HEK293 (cell line): ENCODE data around the gene ADI1.

Experiments
- CTCF ChIA-PET: fragments of 350-600 bp; formaldehyde crosslinking; extraction: SDS; loops from one replicate; lab custom pipeline; 2021; ENCODE audit warnings: antibody characterized with exemption; lab: Yijun Ruan, JAX
- POLR2A ChIA-PET: fragments of 300-600 bp; formaldehyde crosslinking; extraction: SDS; loops from one replicate; lab custom pipeline; 2020; ENCODE audit warnings: antibody characterized with exemption, inconsistent platforms; lab: Yijun Ruan, JAX
- H3K27ac ChIP-seq: fragments of 200-500 bp; sonication (Bioruptor generic); 2 replicates; pipeline ENCODE4 v1.5.1; 2014; ENCODE audit warnings: low read depth, low read length, control low read depth, inconsistent platforms; ENCODE audit errors: extremely low read depth
- H3K36me3 ChIP-seq, 2 experiments: fragments of 200-500 bp in 1 of 2; sonication (Bioruptor generic) in 1 of 2; 1 replicate in 1 of 2; 2 replicates in 1 of 2; pipeline ENCODE4 v1.5.1; 2014 to 2017; ENCODE audit warnings: inconsistent platforms in 2 of 2, low read length in 2 of 2; ENCODE audit not compliant: control insufficient read depth in 2 of 2, insufficient read depth in 1 of 2
- H3K4me1 ChIP-seq: fragments of 200-500 bp; sonication (Bioruptor generic); 2 replicates; pipeline ENCODE4 v1.5.1; 2014; ENCODE audit warnings: mild to moderate bottlenecking, low read length, inconsistent platforms; ENCODE audit not compliant: control insufficient read depth, insufficient read depth
- H3K4me3 ChIP-seq: 2 replicates; pipeline ENCODE4 v1.5.1; 2011; ENCODE audit warnings: low read depth, mild to moderate bottlenecking, control low read depth, low read length, moderate library complexity
- H3K9me3 ChIP-seq: fragments of 200-500 bp; sonication (Bioruptor generic); 2 replicates; pipeline ENCODE4 v1.5.1; 2014; ENCODE audit warnings: low read depth, low read length, inconsistent platforms; ENCODE audit not compliant: control insufficient read depth, insufficient read depth
- EGR2 ChIP-seq: fragments of 450-650 bp; formaldehyde crosslinking; IDR thresholded peaks from 2 replicates; pipeline ENCODE4 v1.5.1; 2016; ENCODE audit warnings: low read depth, missing biosample characterization, missing genetic modification characterization
- GFI1B ChIP-seq: fragments of 450-650 bp; formaldehyde crosslinking; IDR thresholded peaks from 2 replicates; pipeline ENCODE4 v1.5.1; 2016; ENCODE audit warnings: missing biosample characterization, missing genetic modification characterization
- KLF1 ChIP-seq: fragments of 450-650 bp; formaldehyde crosslinking; IDR thresholded peaks from 2 replicates; pipeline ENCODE4 v1.5.1; 2016; ENCODE audit warnings: missing biosample characterization, missing genetic modification characterization
- KLF8 ChIP-seq: fragments of 450-650 bp; formaldehyde crosslinking; IDR thresholded peaks from 2 replicates; pipeline ENCODE4 v1.5.1; 2016; ENCODE audit warnings: missing biosample characterization, missing genetic modification characterization
- MEIS1 ChIP-seq: sonication (generic); formaldehyde crosslinking; IDR thresholded peaks from 2 replicates; pipeline ENCODE4 v1.8.1; 2022; ENCODE audit warnings: missing genetic modification reagents, mild to moderate bottlenecking, borderline replicate concordance
- PATZ1 ChIP-seq: fragments of 450-650 bp; formaldehyde crosslinking; IDR thresholded peaks from 2 replicates; pipeline ENCODE4 v1.5.1; 2016; ENCODE audit warnings: missing biosample characterization, missing genetic modification characterization
- SP7 ChIP-seq: fragments of 450-650 bp; formaldehyde crosslinking; IDR thresholded peaks from 2 replicates; pipeline ENCODE4 v1.5.1; 2016; ENCODE audit warnings: missing biosample characterization, missing genetic modification characterization
- ZBTB11 ChIP-seq: fragments of 450-650 bp; formaldehyde crosslinking; conservative IDR thresholded peaks from 2 replicates; pipeline ENCODE4 v1.5.1; 2016; ENCODE audit warnings: low read depth, missing biosample characterization, missing genetic modification characterization
- ZBTB20 ChIP-seq: fragments of 450-650 bp; formaldehyde crosslinking; IDR thresholded peaks from 2 replicates; pipeline ENCODE4 v1.5.1; 2016; ENCODE audit warnings: missing biosample characterization, missing genetic modification characterization
- ZBTB26 ChIP-seq: fragments of 450-650 bp; formaldehyde crosslinking; optimal IDR thresholded peaks from 2 replicates; pipeline ENCODE3; 2016; ENCODE audit warnings: missing biosample characterization, mild to moderate bottlenecking, missing genetic modification characterization
- ZEB2 ChIP-seq: fragments of 450-650 bp; formaldehyde crosslinking; IDR thresholded peaks from 2 replicates; pipeline ENCODE4 v1.5.1; 2016; ENCODE audit warnings: missing biosample characterization, missing genetic modification characterization
- ZFHX2 ChIP-seq: fragments of 450-650 bp; formaldehyde crosslinking; conservative IDR thresholded peaks from 2 replicates; pipeline ENCODE4 v1.5.1; 2016; ENCODE audit warnings: missing biosample characterization, missing genetic modification characterization
- ZNF140 ChIP-seq: fragments of 450-650 bp; formaldehyde crosslinking; IDR thresholded peaks from 2 replicates; pipeline ENCODE4 v1.5.1; 2016; ENCODE audit warnings: missing biosample characterization, missing genetic modification characterization
- ZNF175 ChIP-seq: fragments of 450-650 bp; formaldehyde crosslinking; IDR thresholded peaks from 2 replicates; pipeline ENCODE4 v1.5.1; 2016; ENCODE audit warnings: missing biosample characterization, missing genetic modification characterization
- ZNF184 ChIP-seq: fragments of 450-650 bp; IDR thresholded peaks from 2 replicates; pipeline ENCODE4 v1.5.1; 2018; ENCODE audit warnings: missing biosample characterization, mild to moderate bottlenecking, missing genetic modification characterization
- ZNF398 ChIP-seq: fragments of 450-650 bp; formaldehyde crosslinking; IDR thresholded peaks from 2 replicates; pipeline ENCODE4 v1.5.1; 2017; ENCODE audit warnings: missing biosample characterization, missing genetic modification characterization
- ZNF423 ChIP-seq: fragments of 450-650 bp; formaldehyde crosslinking; IDR thresholded peaks from 2 replicates; pipeline ENCODE4 v1.5.1; 2016; ENCODE audit warnings: missing biosample characterization, missing genetic modification characterization
- ZNF426 ChIP-seq: fragments of 450-650 bp; formaldehyde crosslinking; IDR thresholded peaks from 2 replicates; pipeline ENCODE4 v1.5.1; 2017; ENCODE audit warnings: missing biosample characterization, missing genetic modification characterization, mild to moderate bottlenecking, inconsistent platforms, moderate library complexity
- ZNF704 ChIP-seq: fragments of 450-650 bp; formaldehyde crosslinking; IDR thresholded peaks from 2 replicates; pipeline ENCODE4 v1.5.1; 2016; ENCODE audit warnings: missing biosample characterization, missing genetic modification characterization
- ZNF843 ChIP-seq: fragments of 450-650 bp; formaldehyde crosslinking; IDR thresholded peaks from 2 replicates; pipeline ENCODE4 v1.5.1; 2016; ENCODE audit warnings: missing biosample characterization, missing genetic modification characterization
- ZSCAN30 ChIP-seq: fragments of 450-650 bp; IDR thresholded peaks from 2 replicates; pipeline ENCODE4 v1.5.1; 2018; ENCODE audit warnings: missing biosample characterization, mild to moderate bottlenecking, missing genetic modification characterization, moderate library complexity
- TF ChIP-seq, protein P1 (sequence below): fragments of 450-650 bp; formaldehyde crosslinking; IDR thresholded peaks from 2 replicates; pipeline ENCODE4 v1.5.1; 2016; ENCODE audit warnings: missing biosample characterization, missing genetic modification characterization
- TF ChIP-seq, protein P2 (sequence below): fragments of 450-650 bp; formaldehyde crosslinking; IDR thresholded peaks from 2 replicates; pipeline ENCODE4 v1.5.1; 2017; ENCODE audit warnings: missing biosample characterization, mild to moderate bottlenecking, missing genetic modification characterization, moderate library complexity

The ADI1 gene

DNA sequence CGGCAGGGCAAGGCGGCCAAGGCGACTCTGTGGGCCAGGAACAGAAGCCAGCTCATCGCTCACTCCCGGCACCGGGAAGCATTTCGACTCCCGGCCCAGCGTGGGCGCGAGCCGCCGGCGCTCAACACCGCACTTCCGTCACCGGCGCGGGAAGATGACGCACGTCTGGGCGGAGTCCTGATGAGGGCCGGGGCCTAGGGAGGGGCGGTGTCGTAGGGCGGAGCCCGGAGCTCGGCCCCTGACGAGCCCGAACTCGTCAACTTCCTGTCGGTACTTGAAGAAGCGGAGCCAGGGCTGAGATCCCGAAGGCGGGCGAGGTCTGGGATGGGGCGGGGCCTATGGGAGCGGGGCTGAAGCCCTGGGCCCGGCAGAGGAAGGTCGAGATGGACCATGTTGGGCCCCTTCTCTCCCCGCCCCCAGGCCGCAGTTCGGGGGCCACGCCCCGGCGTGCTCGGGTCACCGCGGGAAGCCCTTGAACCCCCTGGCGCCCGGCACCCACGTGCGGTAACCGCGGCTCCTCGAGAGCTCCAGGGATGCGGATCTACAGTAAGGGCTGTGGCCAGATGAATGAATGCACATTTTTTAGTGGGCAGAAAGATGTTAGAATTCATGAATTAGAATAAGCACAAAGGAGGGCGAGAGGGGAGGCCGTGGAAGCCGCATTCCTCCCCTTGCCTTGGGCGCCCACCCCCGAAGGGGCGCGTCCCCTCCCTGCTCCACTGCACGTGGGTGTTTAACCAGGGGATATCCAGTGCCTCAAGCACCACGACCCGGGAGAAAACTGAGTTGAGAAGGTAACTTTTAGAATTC is 39.1 kb upstream of the ADI1 start, which contains the start of gene RNASEH1:
RNASEH1 (minus strand) TSS at position 129 of the 810 bp plus-strand sequence; CDS start at position 56, 73 bp downstream.
- Histone ChIP-seq H3K36me3 (peaks cover 22 to 37% of the 10 kb centered on the region in 2 experiments), H3K4me3 (peak within 1 kb of the TSS; percentile 96), H3K4me1 (0 out of 2 replicates have a peak, but pooled peaks cover 3% of the 10 kb centered on the region), H3K27ac (peak within 1 kb of the TSS; percentile 73), H3K9me3 (no peaks in the 10 kb centered on the region)
- ChIA-PET CTCF (interaction anchor here (0.6 kb wide), 1 partner anchor 35 kb away, joined by 3 read pairs; no protein-coding TSS in a partner anchor), POLR2A (interaction anchor here (0.5 to 2.1 kb wide), 19 partner anchors 9 to 181 kb away, joined by 3 to 25 read pairs (median 5); partner anchors contain the start of genes ADI1, EIPR1, RPS7 and TRAPPC12)
- no peak for TF ChIP-seq ZNF175
- peak; percentile 73; the same call in 1 of the 2 replicates for TF ChIP-seq ZBTB20 (tag by site-specific recombination)
- TF ChIP-seq ZNF426 = no peak
- TF ChIP-seq PATZ1 (tag by site-specific recombination) = peak; percentile 69; the same call in 1 of the 2 replicates
- TF ChIP-seq ZNF423 = peak; percentile 77
- TF ChIP-seq ZNF398 (tag by site-specific recombination) = no peak
- peak; percentile 71 for TF ChIP-seq ZBTB26 (tag by site-specific recombination)
- no peak for TF ChIP-seq MEIS1 (CRISPR knock-in tag)
- TF ChIP-seq KLF8 (tag by site-specific recombination) = peak; percentile 94
- TF ChIP-seq, protein P1, sequence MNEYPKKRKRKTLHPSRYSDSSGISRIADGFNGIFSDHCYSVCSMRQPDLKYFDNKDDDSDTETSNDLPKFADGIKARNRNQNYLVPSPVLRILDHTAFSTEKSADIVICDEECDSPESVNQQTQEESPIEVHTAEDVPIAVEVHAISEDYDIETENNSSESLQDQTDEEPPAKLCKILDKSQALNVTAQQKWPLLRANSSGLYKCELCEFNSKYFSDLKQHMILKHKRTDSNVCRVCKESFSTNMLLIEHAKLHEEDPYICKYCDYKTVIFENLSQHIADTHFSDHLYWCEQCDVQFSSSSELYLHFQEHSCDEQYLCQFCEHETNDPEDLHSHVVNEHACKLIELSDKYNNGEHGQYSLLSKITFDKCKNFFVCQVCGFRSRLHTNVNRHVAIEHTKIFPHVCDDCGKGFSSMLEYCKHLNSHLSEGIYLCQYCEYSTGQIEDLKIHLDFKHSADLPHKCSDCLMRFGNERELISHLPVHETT (tag by site-specific recombination) = no peak
- peak; percentile 65 for TF ChIP-seq ZFHX2 (tag by site-specific recombination)
- TF ChIP-seq KLF1 = peak; percentile 80
- TF ChIP-seq ZBTB11 = peak; percentile 85
- no peak for TF ChIP-seq GFI1B (tag by site-specific recombination)
- no peak for TF ChIP-seq ZNF184
- peak; percentile 54 for TF ChIP-seq EGR2 (tag by site-specific recombination)
- TF ChIP-seq ZEB2 (tag by site-specific recombination) = peak; percentile 68
- no peak for TF ChIP-seq ZNF843 (tag by site-specific recombination)
- TF ChIP-seq SP7 (tag by site-specific recombination) = 0 out of 2 replicates have a peak, but pooled peaks have one; percentile 19
- peak; percentile 55; the same call in 1 of the 2 replicates for TF ChIP-seq ZSCAN30 (tag by site-specific recombination)
- TF ChIP-seq ZNF704 = peak; percentile 87
- TF ChIP-seq, protein P2, sequence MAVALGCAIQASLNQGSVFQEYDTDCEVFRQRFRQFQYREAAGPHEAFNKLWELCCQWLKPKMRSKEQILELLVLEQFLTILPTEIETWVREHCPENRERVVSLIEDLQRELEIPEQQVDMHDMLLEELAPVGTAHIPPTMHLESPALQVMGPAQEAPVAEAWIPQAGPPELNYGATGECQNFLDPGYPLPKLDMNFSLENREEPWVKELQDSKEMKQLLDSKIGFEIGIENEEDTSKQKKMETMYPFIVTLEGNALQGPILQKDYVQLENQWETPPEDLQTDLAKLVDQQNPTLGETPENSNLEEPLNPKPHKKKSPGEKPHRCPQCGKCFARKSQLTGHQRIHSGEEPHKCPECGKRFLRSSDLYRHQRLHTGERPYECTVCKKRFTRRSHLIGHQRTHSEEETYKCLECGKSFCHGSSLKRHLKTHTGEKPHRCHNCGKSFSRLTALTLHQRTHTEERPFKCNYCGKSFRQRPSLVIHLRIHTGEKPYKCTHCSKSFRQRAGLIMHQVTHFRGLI (tag by site-specific recombination) = 0 out of 2 replicates have a peak, but pooled peaks have one; percentile 27
- TF ChIP-seq ZNF140 (tag by site-specific recombination) = no peak
